ENCODE results near the gene ADAM23.

DNA sequence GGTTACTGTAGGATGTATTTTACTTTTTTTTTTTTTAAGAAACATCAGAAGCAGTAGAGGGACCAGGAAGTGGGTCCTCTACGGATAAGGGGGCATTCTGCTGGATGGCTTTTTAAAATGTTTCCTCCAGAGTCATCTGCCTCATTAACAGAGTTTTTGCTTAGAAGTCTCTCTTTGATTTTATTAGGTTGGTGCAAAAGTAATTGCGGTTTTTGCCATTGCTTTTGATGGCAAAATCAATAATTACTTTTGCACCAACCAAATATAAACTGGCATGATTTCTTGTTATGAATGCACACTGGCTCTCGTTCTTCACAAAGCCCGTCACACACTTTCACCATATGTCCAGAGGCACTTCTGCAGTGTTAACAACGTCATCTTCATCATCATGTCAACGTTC lies 130.5 kb downstream of the ADAM23 start:
- TF ChIP-seq EZH2 (IDR thresholded peaks at IDR 0.05; ENCODE audit: low read length) = no peak
- TF ChIP-seq, protein P1, sequence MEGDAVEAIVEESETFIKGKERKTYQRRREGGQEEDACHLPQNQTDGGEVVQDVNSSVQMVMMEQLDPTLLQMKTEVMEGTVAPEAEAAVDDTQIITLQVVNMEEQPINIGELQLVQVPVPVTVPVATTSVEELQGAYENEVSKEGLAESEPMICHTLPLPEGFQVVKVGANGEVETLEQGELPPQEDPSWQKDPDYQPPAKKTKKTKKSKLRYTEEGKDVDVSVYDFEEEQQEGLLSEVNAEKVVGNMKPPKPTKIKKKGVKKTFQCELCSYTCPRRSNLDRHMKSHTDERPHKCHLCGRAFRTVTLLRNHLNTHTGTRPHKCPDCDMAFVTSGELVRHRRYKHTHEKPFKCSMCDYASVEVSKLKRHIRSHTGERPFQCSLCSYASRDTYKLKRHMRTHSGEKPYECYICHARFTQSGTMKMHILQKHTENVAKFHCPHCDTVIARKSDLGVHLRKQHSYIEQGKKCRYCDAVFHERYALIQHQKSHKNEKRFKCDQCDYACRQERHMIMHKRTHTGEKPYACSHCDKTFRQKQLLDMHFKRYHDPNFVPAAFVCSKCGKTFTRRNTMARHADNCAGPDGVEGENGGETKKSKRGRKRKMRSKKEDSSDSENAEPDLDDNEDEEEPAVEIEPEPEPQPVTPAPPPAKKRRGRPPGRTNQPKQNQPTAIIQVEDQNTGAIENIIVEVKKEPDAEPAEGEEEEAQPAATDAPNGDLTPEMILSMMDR (optimal IDR thresholded peaks at IDR 0.05 in 1 of 3, IDR thresholded peaks at IDR 0.05 in 1 of 3, conservative IDR thresholded peaks at IDR 0.05 in 1 of 3; ENCODE audit: extremely low read depth in 1 of 3, insufficient read depth in 2 of 3, low read length in 3 of 3) = no peak

Data from keratinocyte (primary cell).